ENCODE results near the gene ELFN1. TPM values are rescaled to one million over a fixed set of nuclear protein-coding genes. Genes with fewer than 3 reads are reported as not detected.

The ELFN1 gene
- polyA plus RNA-seq, 1 of the 3 experiments (the other 2 are of a cell fraction), result 0.05 TPM

DNA sequence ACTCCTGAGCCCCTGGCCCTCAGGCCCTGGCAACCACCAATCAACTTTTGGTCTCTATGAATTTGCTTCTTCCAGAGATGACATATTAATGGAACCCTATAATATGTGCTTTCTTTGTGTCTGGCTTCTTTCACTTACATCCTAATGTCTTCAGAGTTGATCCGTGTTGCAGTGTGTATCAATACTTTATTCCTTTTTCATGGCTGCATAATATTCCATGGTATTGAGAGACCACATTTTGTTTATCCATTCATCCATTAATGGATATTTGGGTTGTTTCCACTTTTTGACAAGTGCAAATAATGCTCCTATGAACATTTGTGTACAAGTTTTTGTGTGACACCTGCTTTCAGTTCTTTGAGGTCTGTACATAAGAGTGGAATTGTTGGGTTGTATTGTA, 43.3 kb upstream of the ELFN1 start:
- DNase-seq, result no peak
- H3K79me2 ChIP-seq (ENCODE audit: insufficient read depth), result no peaks in the 10 kb centered on the region
- no peak for TF ChIP-seq EP300 (IDR thresholded peaks at IDR 0.05; ENCODE audit: borderline replicate concordance in 1 of 2, low read depth in 1 of 2, low read length in 1 of 2)
- TF ChIP-seq YY1 (IDR thresholded peaks at IDR 0.05; ENCODE audit: low read depth), result no peak
- no peak for TF ChIP-seq SIN3A (IDR thresholded peaks at IDR 0.05; ENCODE audit: borderline replicate concordance, low read depth, low read length)
- no peak for TF ChIP-seq CHD2 (IDR thresholded peaks at IDR 0.05; ENCODE audit: low read length, partially characterized antibody)
- H2AFZ ChIP-seq (ENCODE audit: low read depth), result no peak overlapping the region
- no peaks in the 10 kb centered on the region for H3K9me3 ChIP-seq
- H3K27ac ChIP-seq (ENCODE audit: low read depth in 2 of 2, low read length in 1 of 2), result no peak overlapping the region
- WGBS (ENCODE audit: low lambda C conversion rate), result 7% methylated on average over 1 of the region's 1 CpG
- H3K4me3 ChIP-seq (ENCODE audit: low read depth in 2 of 2, low read length in 1 of 2), result no peak overlapping the region
- H3K4me1 ChIP-seq (ENCODE audit: control insufficient read depth in 1 of 2, insufficient read depth in 2 of 2, low read depth in 1 of 2, low read length in 1 of 2), result no peaks in the 10 kb centered on the region; a peak in 1 of 4 replicates
- H3K9ac ChIP-seq, result no peak overlapping the region
- CTCF ChIA-PET, result interaction anchor here (1.4 to 2.5 kb wide), 2 partner anchors 8 to 30 kb away, joined by 3 to 7 read pairs; no protein-coding TSS in a partner anchor
- H3K36me3 ChIP-seq (replicated peaks in 1 of 2; ENCODE audit: control insufficient read depth in 1 of 2, insufficient read depth in 2 of 2, low read length in 1 of 2), result no peaks in the 10 kb centered on the region
- POLR2A ChIA-PET, result no interaction called here
- H3K4me2 ChIP-seq, result no peak overlapping the region
- H3K9me2 ChIP-seq, result no peaks in the 10 kb centered on the region
- H4K20me1 ChIP-seq (ENCODE audit: insufficient read depth), result no peaks in the 10 kb centered on the region
- no peaks in the 10 kb centered on the region for H3F3A ChIP-seq (replicated peaks; ENCODE audit: insufficient read depth)
- 0 out of 2 replicates have a peak, but pooled peaks cover 4% of the 10 kb centered on the region for H3K27me3 ChIP-seq (ENCODE audit: insufficient read depth)

DNA sequence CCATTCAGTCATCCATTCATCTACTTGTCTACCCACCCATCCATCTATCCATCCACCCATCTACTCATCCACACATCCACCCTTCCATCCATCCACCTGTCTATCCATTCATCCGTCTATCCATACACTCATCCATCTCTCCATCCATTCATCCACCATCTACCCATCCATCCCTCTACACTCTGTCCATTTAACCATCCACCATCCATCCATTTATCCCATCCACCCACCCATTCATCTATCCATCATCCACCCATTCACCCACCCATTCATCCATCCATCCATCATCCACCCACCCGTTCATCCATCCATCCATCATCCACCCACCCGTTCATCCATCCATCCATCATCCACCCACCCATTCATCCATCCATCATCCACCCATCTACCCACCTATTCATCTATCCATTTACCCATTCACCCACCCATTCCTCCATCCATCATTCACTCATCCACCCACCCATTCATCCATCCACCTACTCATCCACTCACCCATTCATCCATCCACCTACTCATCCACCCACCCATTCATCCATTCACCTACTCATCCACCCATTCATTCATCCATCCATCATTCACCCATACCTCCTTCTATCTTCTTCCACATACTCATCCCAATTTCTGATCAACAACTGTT, 39.3 kb upstream of the ELFN1 start:
- Histone ChIP-seq H3K9me2 (no peaks in the 10 kb centered on the region), H3K9me3 (no peaks in the 10 kb centered on the region), H2AFZ (ENCODE audit: low read depth) (no peak overlapping the region), H3K4me1 (ENCODE audit: control insufficient read depth in 1 of 2, insufficient read depth in 2 of 2, low read depth in 1 of 2, low read length in 1 of 2) (peaks cover 0 to 10% of the 10 kb centered on the region in 2 experiments; a peak in 1 of 4 replicates), H3K27ac (ENCODE audit: low read depth in 2 of 2, low read length in 1 of 2) (no peak overlapping the region), H4K20me1 (ENCODE audit: insufficient read depth) (no peaks in the 10 kb centered on the region), H3K4me2 (no peak overlapping the region), H3K27me3 (ENCODE audit: insufficient read depth) (no peaks in the 10 kb centered on the region), H3K4me3 (ENCODE audit: low read depth in 2 of 2, low read length in 1 of 2) (no peak overlapping the region), H3K79me2 (ENCODE audit: insufficient read depth) (no peaks in the 10 kb centered on the region), H3K36me3 (replicated peaks in 1 of 2; ENCODE audit: control insufficient read depth in 1 of 2, insufficient read depth in 2 of 2, low read length in 1 of 2) (no peaks in the 10 kb centered on the region), H3F3A (replicated peaks; ENCODE audit: insufficient read depth) (no peaks in the 10 kb centered on the region), H3K9ac (no peak overlapping the region)
- WGBS (ENCODE audit: low lambda C conversion rate), result 48% methylated on average over 3 of the region's 3 CpGs
- no peak for DNase-seq
- POLR2A ChIA-PET, result no interaction called here
- TF ChIP-seq TAF1 (IDR thresholded peaks at IDR 0.05; ENCODE audit: borderline replicate concordance, low read depth, low read length) (no peak), POLR2AphosphoS5 (IDR thresholded peaks at IDR 0.05; ENCODE audit: low read depth, low read length) (no peak)
- CTCF ChIA-PET, result no interaction called here

DNA sequence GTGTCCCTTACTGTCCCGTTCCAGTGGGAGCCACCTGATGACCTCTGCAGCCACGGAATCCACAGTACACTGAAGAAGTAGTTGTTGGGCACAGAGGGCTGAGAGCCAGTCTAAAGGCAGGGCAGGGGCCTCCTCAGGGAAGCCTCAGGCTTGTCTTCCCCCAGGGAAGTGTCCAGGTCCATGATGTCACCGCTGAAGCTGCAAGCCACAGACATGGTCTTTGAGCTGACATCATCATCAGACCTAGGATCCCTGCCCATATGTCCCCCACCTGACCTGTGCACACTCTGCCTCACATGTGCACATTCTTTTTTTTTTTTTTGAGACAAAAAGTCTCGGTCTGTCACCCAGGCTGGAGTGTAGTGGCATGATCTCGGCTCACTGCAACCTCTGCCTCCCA, 38.4 kb upstream of the ELFN1 start:
- POLR2A ChIA-PET, result interaction anchor here (0.6 kb wide), 1 partner anchor 45 kb away, joined by 4 read pairs; no protein-coding TSS in a partner anchor
- 24% methylated on average over 5 of the region's 5 CpGs for WGBS (ENCODE audit: low lambda C conversion rate)
- H3F3A ChIP-seq (replicated peaks; ENCODE audit: insufficient read depth), result no peaks in the 10 kb centered on the region
- no peak for TF ChIP-seq JUND (IDR thresholded peaks at IDR 0.05)
- no peak for TF ChIP-seq CTCF (IDR thresholded peaks at IDR 0.05)
- no peak for TF ChIP-seq EZH2phosphoT487 (IDR thresholded peaks at IDR 0.05; ENCODE audit: borderline replicate concordance, low read depth)
- TF ChIP-seq GATA2 (CRISPR knock-in tag; IDR thresholded peaks at IDR 0.05), result no peak
- TF ChIP-seq RXRA (IDR thresholded peaks at IDR 0.05; ENCODE audit: borderline replicate concordance, low read depth), result no peak
- TF ChIP-seq CHD2 (IDR thresholded peaks at IDR 0.05; ENCODE audit: low read length, partially characterized antibody), result no peak
- no peak for TF ChIP-seq TAF1 (IDR thresholded peaks at IDR 0.05; ENCODE audit: borderline replicate concordance, low read depth, low read length)
- TF ChIP-seq FOXM1 (IDR thresholded peaks at IDR 0.05; ENCODE audit: low read depth), result no peak
- TF ChIP-seq TEAD4 (IDR thresholded peaks at IDR 0.05; ENCODE audit: borderline replicate concordance, insufficient read depth), result no peak
- no peak for TF ChIP-seq NFIC (IDR thresholded peaks at IDR 0.05; ENCODE audit: borderline replicate concordance)
- no peak for TF ChIP-seq RAD21 (IDR thresholded peaks at IDR 0.05; ENCODE audit: low read length)
- TF ChIP-seq SIN3A (IDR thresholded peaks at IDR 0.05; ENCODE audit: borderline replicate concordance, low read depth, low read length), result no peak
- TF ChIP-seq, protein P1, sequence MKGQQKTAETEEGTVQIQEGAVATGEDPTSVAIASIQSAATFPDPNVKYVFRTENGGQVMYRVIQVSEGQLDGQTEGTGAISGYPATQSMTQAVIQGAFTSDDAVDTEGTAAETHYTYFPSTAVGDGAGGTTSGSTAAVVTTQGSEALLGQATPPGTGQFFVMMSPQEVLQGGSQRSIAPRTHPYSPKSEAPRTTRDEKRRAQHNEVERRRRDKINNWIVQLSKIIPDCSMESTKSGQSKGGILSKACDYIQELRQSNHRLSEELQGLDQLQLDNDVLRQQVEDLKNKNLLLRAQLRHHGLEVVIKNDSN (IDR thresholded peaks at IDR 0.05; ENCODE audit: borderline replicate concordance, low read depth), result no peak
- TF ChIP-seq POLR2AphosphoS5 (IDR thresholded peaks at IDR 0.05; ENCODE audit: low read depth, low read length), result no peak
- no peaks in the 10 kb centered on the region for H3K36me3 ChIP-seq (replicated peaks in 1 of 2; ENCODE audit: control insufficient read depth in 1 of 2, insufficient read depth in 2 of 2, low read length in 1 of 2)
- DNase-seq, result no peak
- H3K9me2 ChIP-seq, result no peaks in the 10 kb centered on the region
- H4K20me1 ChIP-seq (ENCODE audit: insufficient read depth), result no peaks in the 10 kb centered on the region
- no peak overlapping the region for H2AFZ ChIP-seq (ENCODE audit: low read depth)
- peaks cover 0 to 10% of the 10 kb centered on the region in 2 experiments; a peak in 1 of 4 replicates for H3K4me1 ChIP-seq (ENCODE audit: control insufficient read depth in 1 of 2, insufficient read depth in 2 of 2, low read depth in 1 of 2, low read length in 1 of 2)
- H3K4me2 ChIP-seq, result no peak overlapping the region
- no peaks in the 10 kb centered on the region for H3K79me2 ChIP-seq (ENCODE audit: insufficient read depth)
- no peak overlapping the region for H3K9ac ChIP-seq
- no peak overlapping the region for H3K4me3 ChIP-seq (ENCODE audit: low read depth in 2 of 2, low read length in 1 of 2)
- no peaks in the 10 kb centered on the region for H3K9me3 ChIP-seq
- no peaks in the 10 kb centered on the region for H3K27me3 ChIP-seq (ENCODE audit: insufficient read depth)
- CTCF ChIA-PET, result no interaction called here
- no peak overlapping the region; a peak in 1 of 4 replicates for H3K27ac ChIP-seq (ENCODE audit: low read depth in 2 of 2, low read length in 1 of 2)
